K562 (cell line): ENCODE measurements around the gene ACSBG1. TPM values are rescaled to one million over a fixed set of nuclear protein-coding genes. Genes with fewer than 3 reads are reported as not detected.
A peak's percentile ranks its signal among the peaks of the same experiment; 100 is the strongest.

Source experiments
- BDP1 ChIP-seq: IDR thresholded peaks from 3 replicates; pipeline ENCODE4 v1.6.1; 2011; ENCODE audit not compliant: insufficient read length, insufficient read depth
- BRCA1 ChIP-seq, 2 experiments: fragments of 450-650 bp in 1 of 2; sonication (generic) in 1 of 2; formaldehyde crosslinking in 1 of 2; IDR thresholded peaks; 2 replicates each; pipeline versions ENCODE4 v1.5.0 to v1.6.1; 2017 to 2020; ENCODE audit warnings: mild to moderate bottlenecking in 1 of 2, missing genetic modification reagents in 1 of 2
- BRF1 ChIP-seq: IDR thresholded peaks from 3 replicates; pipeline ENCODE4 v1.6.1; 2011; ENCODE audit warnings: borderline replicate concordance, mild to moderate bottlenecking; ENCODE audit not compliant: insufficient read length; ENCODE audit errors: extremely low read depth
- CEBPB ChIP-seq: fragments of 450-650 bp; IDR thresholded peaks from 2 replicates; pipeline ENCODE4 v1.6.1; 2016; ENCODE audit warnings: missing genetic modification characterization, missing compliant biosample characterization
- CEBPG ChIP-seq, 3 experiments: fragments of 200-800 bp in 1 of 3; sonication (Bioruptor generic) in 1 of 3; sonication (generic) in 1 of 3; formaldehyde crosslinking in 1 of 3; IDR thresholded peaks in 2 of 3; conservative IDR thresholded peaks in 1 of 3; 2 replicates each; pipeline versions ENCODE4 v1.6.1 to v1.8.0; 2016 to 2022; ENCODE audit warnings: missing compliant biosample characterization in 2 of 3, missing genetic modification characterization in 2 of 3, mild to moderate bottlenecking in 1 of 3, missing genetic modification reagents in 1 of 3
- CTBP1 ChIP-seq: fragments of 450-650 bp; IDR thresholded peaks from 2 replicates; pipeline ENCODE4 v1.6.1; 2016; ENCODE audit warnings: borderline replicate concordance
- E4F1 ChIP-seq: fragments of 250-450 bp; sonication (Bioruptor Pico); IDR thresholded peaks from 2 replicates; pipeline ENCODE4 v1.5.0; 2021; ENCODE audit warnings: mild to moderate bottlenecking, borderline replicate concordance
- FOXK2 ChIP-seq, 2 experiments: fragments of 450-650 bp; IDR thresholded peaks in 1 of 2; conservative IDR thresholded peaks in 1 of 2; 2 replicates each; pipeline ENCODE4 v1.6.1; 2016; ENCODE audit warnings: low read depth in 2 of 2, mild to moderate bottlenecking in 1 of 2
- GABPB2 ChIP-seq: fragments of 250-450 bp; sonication (Bioruptor Pico); conservative IDR thresholded peaks from 2 replicates; pipeline ENCODE4 v1.5.1; 2021; ENCODE audit warnings: mild to moderate bottlenecking
- IRF1 ChIP-seq: sonication (generic); formaldehyde crosslinking; IDR thresholded peaks from 2 replicates; pipeline ENCODE4 v1.8.0; 2022; ENCODE audit warnings: missing genetic modification reagents, mild to moderate bottlenecking, borderline replicate concordance
- KLF1 ChIP-seq: fragments of 450-650 bp; IDR thresholded peaks from 2 replicates; pipeline ENCODE4 v1.6.1; 2016; ENCODE audit warnings: missing genetic modification characterization, missing compliant biosample characterization
- MAFF ChIP-seq: IDR thresholded peaks from 2 replicates; pipeline ENCODE4 v1.6.1; 2012; ENCODE audit warnings: low read length, improper control_type of control experiment
- NELFE ChIP-seq: IDR thresholded peaks from 2 replicates; pipeline ENCODE4 v1.6.1; 2011; ENCODE audit warnings: mild to moderate bottlenecking; ENCODE audit not compliant: insufficient read depth, insufficient read length
- NFXL1 ChIP-seq: fragments of 450-650 bp; formaldehyde crosslinking; IDR thresholded peaks from 2 replicates; pipeline ENCODE4 v1.4.0; 2021; ENCODE audit warnings: mild to moderate bottlenecking
- POLR2B ChIP-seq: fragments of 450-650 bp; IDR thresholded peaks from 2 replicates; pipeline ENCODE4 v1.6.1; 2018; ENCODE audit warnings: low read depth; ENCODE audit not compliant: partially characterized antibody
- RAD21 ChIP-seq, 2 experiments: fragments of 250-450 bp in 1 of 2; fragments of 450-650 bp in 1 of 2; sonication (Bioruptor Pico) in 1 of 2; formaldehyde crosslinking in 1 of 2; IDR thresholded peaks in 1 of 2; conservative IDR thresholded peaks in 1 of 2; 2 replicates each; pipeline versions ENCODE4 v1.4.0 to v1.8.0; 2020 to 2022; ENCODE audit warnings: mild to moderate bottlenecking in 2 of 2, moderate library complexity in 1 of 2
- RBM39 ChIP-seq: fragments of 200-400 bp; formaldehyde crosslinking; optimal IDR thresholded peaks from 2 replicates; pipeline ENCODE3; 2018; ENCODE audit warnings: low read depth, low read length
- SMC3 ChIP-seq: conservative IDR thresholded peaks from 2 replicates; pipeline ENCODE4 v1.6.1; 2011; ENCODE audit warnings: low read depth, low read length, improper control_type of control experiment; ENCODE audit not compliant: insufficient read depth
- SP1 ChIP-seq: sonication (generic); formaldehyde crosslinking; IDR thresholded peaks from 2 replicates; pipeline ENCODE4 v1.8.1; 2022; ENCODE audit warnings: mild to moderate bottlenecking, missing genetic modification reagents
- ZBTB2 ChIP-seq: fragments of 450-650 bp; IDR thresholded peaks from 2 replicates; pipeline ENCODE4 v1.6.1; 2016; ENCODE audit warnings: antibody characterized with exemption
- ZC3H11A ChIP-seq: IDR thresholded peaks from 2 replicates; pipeline ENCODE4 v1.6.1; 2012; ENCODE audit warnings: low read depth, low read length, improper control_type of control experiment
- ZNF165 ChIP-seq: fragments of 250-450 bp; sonication (Bioruptor Pico); IDR thresholded peaks from 2 replicates; pipeline ENCODE4 v1.4.0; 2020; ENCODE audit warnings: borderline replicate concordance
- ZNF324 ChIP-seq: fragments of 250-450 bp; sonication (Bioruptor Pico); IDR thresholded peaks from 2 replicates; pipeline ENCODE4 v1.4.0; 2020; ENCODE audit warnings: mild to moderate bottlenecking
- ZSCAN32 ChIP-seq: fragments of 450-650 bp; formaldehyde crosslinking; IDR thresholded peaks from 2 replicates; pipeline ENCODE4 v1.4.0; 2020; ENCODE audit warnings: mild to moderate bottlenecking, moderate library complexity
- polyA plus RNA-seq, 8 experiments: library from polyadenylated mRNA; depleted of rRNA in 4 of 8; stranded (reverse) in 5 of 8; unstranded in 3 of 8; fragments of >200 nt; fragmentation: Nextera tagmentation in 2 of 8; fragmentation: Illumina TruSeq in 1 of 8; extraction: Ambion mirVana in 2 of 8; extraction: Trizol in 1 of 8; gene quantifications; 2 replicates each; pipeline versions ENCODE4 v1.2.1 to v1.2.3, GENCODE V29; 2011 to 2014; ENCODE audit warnings: inconsistent platforms in 1 of 8, missing spikeins in 1 of 8
- total RNA-seq, 7 experiments: library from RNA; depleted of rRNA in 6 of 7; stranded (reverse); fragments of >200 nt in 6 of 7; fragmentation: Illumina TruSeq in 2 of 7; extraction: Trizol in 2 of 7; gene quantifications; 2 replicates each; pipeline versions ENCODE4 v1.2.1 to v1.2.3, GENCODE V29; 2011 to 2021; ENCODE audit warnings: low replicate concordance in 1 of 7

Gene ACSBG1
- total and polyA plus RNA-seq, 9 of the 15 experiments (the other 6 are each of a cell fraction or from before 2014, with no cell fraction given), result 0.36 to 6.4 (median 2.5) TPM

DNA sequence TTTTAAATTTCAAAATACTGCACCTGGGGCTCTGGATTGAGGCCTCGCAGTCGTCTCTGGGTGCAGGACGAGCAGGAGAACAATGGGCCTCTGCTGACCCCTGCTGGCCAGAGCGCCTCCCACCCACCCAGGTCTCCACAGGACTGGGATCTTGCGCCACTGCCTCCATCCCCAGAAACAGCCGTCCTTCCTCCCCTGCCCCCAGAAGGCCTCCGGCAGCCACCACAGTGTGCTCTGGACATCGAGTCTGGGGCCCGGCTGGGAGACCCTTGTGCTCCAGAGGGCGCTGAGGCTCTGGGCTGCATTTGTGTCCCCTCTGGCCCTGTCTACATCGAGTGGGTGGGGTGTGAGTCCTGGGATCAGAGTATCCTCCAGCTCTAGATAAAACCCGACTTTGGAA, 6.7 kb upstream of the ACSBG1 start (continued):
- no peak for TF ChIP-seq E4F1 (CRISPR knock-in tag)
- no peak for TF ChIP-seq ZNF324 (CRISPR knock-in tag)
- TF ChIP-seq FOXK2 (conservative IDR thresholded peaks at IDR 0.05 in 1 of 2, IDR thresholded peaks at IDR 0.05 in 1 of 2; ENCODE audit: low read depth in 2 of 2), result no peak
- no peak for TF ChIP-seq BRF1
- no peak for TF ChIP-seq ZNF165
- TF ChIP-seq SMC3, result peak; percentile 87
- TF ChIP-seq GABPB2 (CRISPR knock-in tag), result no peak
- no peak for TF ChIP-seq BRCA1 (IDR thresholded peaks at IDR 0.05)
- no peak for TF ChIP-seq BRCA1 (CRISPR knock-in tag; IDR thresholded peaks at IDR 0.05)
- TF ChIP-seq CEBPB, result peak; percentile 87
- TF ChIP-seq MAFF, result no peak
- no peak for TF ChIP-seq NFXL1 (CRISPR knock-in tag)
- TF ChIP-seq RBM39, result no peak
- peak; percentile 91 to 93 for TF ChIP-seq RAD21 (CRISPR knock-in tag; conservative IDR thresholded peaks at IDR 0.05 in 1 of 2, IDR thresholded peaks at IDR 0.05 in 1 of 2)
- no peak for TF ChIP-seq ZSCAN32 (CRISPR knock-in tag)
- TF ChIP-seq KLF1, result no peak
- no peak for TF ChIP-seq ZBTB2
- TF ChIP-seq SP1 (CRISPR knock-in tag), result 0 out of 2 replicates have a peak, but pooled peaks have one; percentile 20
- no peak for TF ChIP-seq POLR2B
- no peak for TF ChIP-seq ZC3H11A
- no peak for TF ChIP-seq IRF1 (CRISPR knock-in tag)
- no peak for TF ChIP-seq NELFE
- no peak for TF ChIP-seq BDP1
- peak; percentile 56; the same call in 1 of the 2 replicates for TF ChIP-seq CEBPG (CRISPR knock-in tag; IDR thresholded peaks at IDR 0.05)
- no peak; a peak in 1 of 4 replicates for TF ChIP-seq CEBPG (tag; conservative IDR thresholded peaks at IDR 0.05 in 1 of 2, IDR thresholded peaks at IDR 0.05 in 1 of 2)
- no peak for TF ChIP-seq CTBP1
